Measurements from ENCODE around the gene ZNF785.

DNA sequence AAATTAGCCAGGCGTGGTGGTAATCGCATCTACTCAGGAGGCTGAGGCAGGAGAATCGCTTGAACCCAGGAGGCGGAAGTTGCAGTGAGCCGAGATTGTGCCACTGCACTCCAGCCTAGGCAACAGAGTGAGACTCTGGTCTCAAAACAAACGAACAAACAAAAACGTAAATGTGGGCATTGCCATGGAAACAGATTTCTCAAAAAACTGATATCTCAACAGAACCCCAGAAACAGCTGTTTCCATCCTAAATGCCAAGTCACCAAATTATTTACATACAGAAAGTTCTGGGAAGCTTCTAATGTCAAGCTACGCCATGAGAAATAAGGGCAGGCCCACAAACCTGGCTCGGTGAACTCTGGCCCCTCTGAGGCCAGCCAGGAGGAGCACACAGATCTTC lies 40.7 kb upstream of the ZNF785 start:
- TF ChIP-seq, protein P1, sequence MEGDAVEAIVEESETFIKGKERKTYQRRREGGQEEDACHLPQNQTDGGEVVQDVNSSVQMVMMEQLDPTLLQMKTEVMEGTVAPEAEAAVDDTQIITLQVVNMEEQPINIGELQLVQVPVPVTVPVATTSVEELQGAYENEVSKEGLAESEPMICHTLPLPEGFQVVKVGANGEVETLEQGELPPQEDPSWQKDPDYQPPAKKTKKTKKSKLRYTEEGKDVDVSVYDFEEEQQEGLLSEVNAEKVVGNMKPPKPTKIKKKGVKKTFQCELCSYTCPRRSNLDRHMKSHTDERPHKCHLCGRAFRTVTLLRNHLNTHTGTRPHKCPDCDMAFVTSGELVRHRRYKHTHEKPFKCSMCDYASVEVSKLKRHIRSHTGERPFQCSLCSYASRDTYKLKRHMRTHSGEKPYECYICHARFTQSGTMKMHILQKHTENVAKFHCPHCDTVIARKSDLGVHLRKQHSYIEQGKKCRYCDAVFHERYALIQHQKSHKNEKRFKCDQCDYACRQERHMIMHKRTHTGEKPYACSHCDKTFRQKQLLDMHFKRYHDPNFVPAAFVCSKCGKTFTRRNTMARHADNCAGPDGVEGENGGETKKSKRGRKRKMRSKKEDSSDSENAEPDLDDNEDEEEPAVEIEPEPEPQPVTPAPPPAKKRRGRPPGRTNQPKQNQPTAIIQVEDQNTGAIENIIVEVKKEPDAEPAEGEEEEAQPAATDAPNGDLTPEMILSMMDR (conservative IDR thresholded peaks at IDR 0.05 in 1 of 2, IDR thresholded peaks at IDR 0.05 in 1 of 2; ENCODE audit: extremely low read depth in 1 of 2, insufficient read depth in 1 of 2, low read depth in 1 of 2, low read length in 2 of 2) = no peak
- TF ChIP-seq EZH2 (IDR thresholded peaks at IDR 0.05; ENCODE audit: borderline replicate concordance, low read length) = no peak
